Measurements from ENCODE around the gene PSME2. TPM values are rescaled to one million over a fixed set of nuclear protein-coding genes. Genes with fewer than 3 reads are reported as not detected.

Gene PSME2
- total RNA-seq, 1 experiment from 2014 or later = 126 TPM

- Histone ChIP-seq H3K79me2 (ENCODE audit: insufficient read depth, low read length) (no peaks in the 10 kb centered on the region), H3K23ac (ENCODE audit: insufficient read length, low read depth, low read length) (no peak overlapping the region), H4K5ac (ENCODE audit: insufficient read length, low read depth, low read length) (no peak overlapping the region), H3K27ac (ENCODE audit: insufficient read length, low read depth, low read length) (no peak overlapping the region), H4K20me1 (ENCODE audit: control insufficient read depth, insufficient read depth, insufficient read length) (no peaks in the 10 kb centered on the region), H3K9ac (ENCODE audit: extremely low read depth, insufficient read length, low read length) (no peak overlapping the region), H2BK12ac (ENCODE audit: insufficient read length, low read depth, low read length) (no peak overlapping the region), H3T11ph (ENCODE audit: low read length) (no peak overlapping the region), H2BK5ac (ENCODE audit: insufficient read length, low read length) (no peak overlapping the region), H4K8ac (replicated peaks; ENCODE audit: insufficient read length, low read depth, low read length) (no peak overlapping the region), H3K79me1 (ENCODE audit: insufficient read depth, low read depth, low read length, poor library complexity, severe bottlenecking) (peaks cover 4% of the 10 kb centered on the region), H2BK20ac (ENCODE audit: low read depth, low read length, poor library complexity, severe bottlenecking) (no peak overlapping the region), H3K4me1 (ENCODE audit: insufficient read depth, low read length) (no peaks in the 10 kb centered on the region; the same call in 1 of the 2 replicates), H3K27me3 (ENCODE audit: insufficient read depth, low read length) (no peaks in the 10 kb centered on the region), H2BK120ac (ENCODE audit: low read depth, low read length, poor library complexity, severe bottlenecking) (no peak overlapping the region), H3K14ac (ENCODE audit: insufficient read depth, low read length) (no peak overlapping the region), H3K4me2 (ENCODE audit: insufficient read depth, insufficient read length, low read length) (no peak overlapping the region), H3K23me2 (ENCODE audit: insufficient read length, low read depth, low read length, poor library complexity, severe bottlenecking) (no peaks in the 10 kb centered on the region), H2AFZ (ENCODE audit: low read length) (no peak overlapping the region), H2BK15ac (ENCODE audit: low read depth, low read length) (no peak overlapping the region), H3K18ac (ENCODE audit: insufficient read length, low read depth, low read length) (no peak overlapping the region), H3K56ac (ENCODE audit: insufficient read length, low read depth, low read length) (no peak overlapping the region), H3K9me3 (ENCODE audit: control insufficient read depth, low read depth, low read length) (no peaks in the 10 kb centered on the region), H2AK5ac (ENCODE audit: insufficient read length, low read length) (no peak overlapping the region), H4K91ac (ENCODE audit: insufficient read length, low read depth, low read length) (no peak overlapping the region), H3K4ac (ENCODE audit: low read depth, low read length) (no peak overlapping the region)
- H3K4me1 Mint-ChIP-seq = peaks cover 15% of the 10 kb centered on the region in 2 experiments
- no peak for TF ChIP-seq CTCF (conservative IDR thresholded peaks at IDR 0.05)
- no peak overlapping the region for H3K27ac Mint-ChIP-seq
- no CpG with 5 or more reads among the region's 11 CpGs for WGBS (ENCODE audit: extremely low coverage, insufficient read length, low lambda C conversion rate)
- H3K36me3 Mint-ChIP-seq (ENCODE audit: insufficient read depth in 1 of 3, low read depth in 3 of 3) = peaks cover 31 to 80% (median 65%) of the 10 kb centered on the region in 3 experiments; a peak in 6 of 7 replicates
- no peak for DNase-seq
- no peak overlapping the region for H3K4me3 Mint-ChIP-seq
- no peaks in the 10 kb centered on the region; the same call in 1 of the 2 replicates for H3K27me3 Mint-ChIP-seq (ENCODE audit: low read depth)
- H3K9me3 Mint-ChIP-seq = no peaks in the 10 kb centered on the region
Observed at GRCh38 chr14:24185741-24186140, 39.3 kb upstream of the PSME2 start.
